Neuronal stem cell (in vitro differentiated cells): Measurements from ENCODE around the gene ISL2.

Source experiments
- DNase-seq: peaks from one replicate; pipeline ENCODE4 v3.0.0-alpha.2; 2013; ENCODE audit warnings: low spot score
- H2AFZ ChIP-seq: one replicate; pipeline ENCODE4 v1.6.1; 2013; ENCODE audit warnings: mild to moderate bottlenecking, low read length, inconsistent platforms
- H2AK5ac ChIP-seq: 2 replicates; pipeline ENCODE4 v1.6.1; 2013; ENCODE audit warnings: low read depth, mild to moderate bottlenecking, inconsistent platforms, low read length, moderate library complexity, mixed read lengths
- H2BK120ac ChIP-seq: 2 replicates; pipeline ENCODE4 v1.6.1; 2013; ENCODE audit warnings: low read depth, mild to moderate bottlenecking, inconsistent platforms, low read length, moderate library complexity, mixed read lengths
- H2BK12ac ChIP-seq: one replicate; pipeline ENCODE4 v1.6.1; 2013; ENCODE audit warnings: low read length, inconsistent platforms
- H2BK15ac ChIP-seq: 2 replicates; pipeline ENCODE4 v1.6.1; 2013; ENCODE audit warnings: mild to moderate bottlenecking, low read length, inconsistent platforms, mixed read lengths
- H2BK5ac ChIP-seq: one replicate; pipeline ENCODE4 v1.6.1; 2013; ENCODE audit warnings: inconsistent platforms, mild to moderate bottlenecking, low read length, moderate library complexity
- H3K14ac ChIP-seq: one replicate; pipeline ENCODE4 v1.6.1; 2013; ENCODE audit warnings: low read length, inconsistent platforms
- H3K18ac ChIP-seq: 2 replicates; pipeline ENCODE4 v1.6.1; 2013; ENCODE audit warnings: low read length, inconsistent platforms
- H3K23ac ChIP-seq: 2 replicates; pipeline ENCODE4 v1.6.1; 2013; ENCODE audit warnings: low read depth, mild to moderate bottlenecking, mixed read lengths, low read length, inconsistent platforms; ENCODE audit not compliant: poor library complexity
- H3K27ac ChIP-seq: replicated peaks from 3 replicates; pipeline ENCODE4 v1.5.1; 2013; ENCODE audit warnings: low read length, inconsistent platforms
- H3K27me3 ChIP-seq, 3 experiments: 2 replicates each; pipeline ENCODE4 v1.6.1; 2013; ENCODE audit warnings: low read length in 3 of 3, mild to moderate bottlenecking in 2 of 3, inconsistent platforms in 1 of 3, low read depth in 1 of 3, mixed read lengths in 1 of 3, moderate library complexity in 1 of 3; ENCODE audit not compliant: control insufficient read depth in 3 of 3, insufficient read depth in 3 of 3
- H3K36me3 ChIP-seq, 2 donors: replicated peaks in 1 of 2; 2 replicates each; pipeline ENCODE4 v1.6.1; 2013; ENCODE audit warnings: low read length in 2 of 2; ENCODE audit not compliant: control insufficient read depth in 2 of 2, insufficient read depth in 2 of 2
- H3K4ac ChIP-seq: 2 replicates; pipeline ENCODE4 v1.6.1; 2013; ENCODE audit warnings: inconsistent platforms, mild to moderate bottlenecking, low read length, moderate library complexity
- H3K4me1 ChIP-seq, 2 donors: 1 replicate in 1 of 2; 2 replicates in 1 of 2; pipeline ENCODE4 v1.6.1; 2013; ENCODE audit warnings: low read length in 2 of 2, low read depth in 1 of 2; ENCODE audit not compliant: control insufficient read depth in 2 of 2, insufficient read depth in 1 of 2
- H3K4me2 ChIP-seq: one replicate; pipeline ENCODE4 v1.6.1; 2013; ENCODE audit warnings: mild to moderate bottlenecking, low read length, inconsistent platforms; ENCODE audit not compliant: insufficient read depth, poor library complexity, severe bottlenecking
- H3K4me3 ChIP-seq, 2 donors: 2 replicates each; pipeline ENCODE4 v1.5.1; 2013; ENCODE audit warnings: low read length in 2 of 2, mild to moderate bottlenecking in 2 of 2, inconsistent platforms in 1 of 2, moderate library complexity in 1 of 2
- H3K79me1 ChIP-seq: one replicate; pipeline ENCODE4 v1.6.1; 2013; ENCODE audit warnings: low read depth, mild to moderate bottlenecking, inconsistent platforms, low read length, moderate library complexity
- H3K9ac ChIP-seq: one replicate; pipeline ENCODE4 v1.6.1; 2013; ENCODE audit warnings: mild to moderate bottlenecking, low read depth, low read length, inconsistent platforms; ENCODE audit not compliant: poor library complexity
- H3K9me3 ChIP-seq, 2 donors: replicated peaks in 1 of 2; 2 replicates each; pipeline versions ENCODE3 to v1.6.1; 2013; ENCODE audit warnings: low read length in 2 of 2, mild to moderate bottlenecking in 2 of 2, inconsistent platforms in 1 of 2, low read depth in 1 of 2, mixed read lengths in 1 of 2, moderate library complexity in 1 of 2; ENCODE audit not compliant: control insufficient read depth in 2 of 2, insufficient read depth in 1 of 2
- H4K8ac ChIP-seq: one replicate; pipeline ENCODE4 v1.6.1; 2013; ENCODE audit warnings: low read depth, mild to moderate bottlenecking, inconsistent platforms, low read length, moderate library complexity
- H4K91ac ChIP-seq: one replicate; pipeline ENCODE4 v1.6.1; 2013; ENCODE audit warnings: low read length, low read depth, mild to moderate bottlenecking, inconsistent platforms; ENCODE audit not compliant: poor library complexity
- WGBS, 2 donors: extraction: QIAGEN DNeasy Blood & Tissue Kit; methylation state at CpG; one replicate each; pipeline ENCODE4 v1.1.7; 2013; ENCODE audit warnings: missing lambda C conversion rate in 2 of 2, mixed read lengths in 1 of 2; ENCODE audit not compliant: insufficient read length in 2 of 2, insufficient replicate concordance in 1 of 2; ENCODE audit errors: extremely low coverage in 2 of 2; 5-methylcytosine and 5-hydroxymethylcytosine counted together

The ISL2 gene

DNA sequence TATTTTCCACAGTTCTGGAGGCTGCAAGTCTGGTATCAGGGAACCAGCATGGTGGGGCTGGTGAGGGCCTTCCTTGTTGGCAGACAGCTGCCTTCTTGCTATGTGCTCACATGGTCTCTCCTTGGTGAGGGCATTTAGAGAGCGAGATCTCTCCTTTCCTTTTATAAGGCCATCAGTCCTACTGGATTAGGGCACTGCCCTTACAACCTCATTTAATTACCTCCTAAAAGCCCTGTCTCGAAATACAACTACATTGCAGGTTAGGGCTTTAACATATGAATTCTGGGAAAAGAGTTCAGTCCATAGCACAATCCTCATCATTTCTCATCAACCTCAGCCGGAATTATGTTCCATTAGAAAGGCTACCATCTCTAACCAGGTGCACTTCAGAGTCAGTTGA, 21.9 kb downstream of the ISL2 start:
- H3K27ac ChIP-seq = no peak overlapping the region
- no peak overlapping the region for H3K4me3 ChIP-seq
- H2BK120ac ChIP-seq = no peak overlapping the region
- no peak overlapping the region for H3K14ac ChIP-seq
- H3K18ac ChIP-seq = no peak overlapping the region
- no CpG with 5 or more reads among the region's 3 CpGs for WGBS, 2 donors
- no peaks in the 10 kb centered on the region for H3K4me1 ChIP-seq
- no peak overlapping the region for H2AFZ ChIP-seq
- DNase-seq = no peak
- H2BK15ac ChIP-seq = no peak overlapping the region
- no peak overlapping the region for H4K8ac ChIP-seq
- H2BK5ac ChIP-seq = no peak overlapping the region
- no peaks in the 10 kb centered on the region for H3K79me1 ChIP-seq
- no peak overlapping the region for H3K23ac ChIP-seq
- no peak overlapping the region for H4K91ac ChIP-seq
- no peak overlapping the region for H3K4me2 ChIP-seq
- H3K4ac ChIP-seq = no peak overlapping the region
- no peaks in the 10 kb centered on the region for H3K27me3 ChIP-seq
- no peak overlapping the region for H2BK12ac ChIP-seq
- H3K9ac ChIP-seq = no peak overlapping the region
- no peaks in the 10 kb centered on the region for H3K9me3 ChIP-seq
- no peak overlapping the region for H2AK5ac ChIP-seq
- no peaks in the 10 kb centered on the region for H3K36me3 ChIP-seq

DNA sequence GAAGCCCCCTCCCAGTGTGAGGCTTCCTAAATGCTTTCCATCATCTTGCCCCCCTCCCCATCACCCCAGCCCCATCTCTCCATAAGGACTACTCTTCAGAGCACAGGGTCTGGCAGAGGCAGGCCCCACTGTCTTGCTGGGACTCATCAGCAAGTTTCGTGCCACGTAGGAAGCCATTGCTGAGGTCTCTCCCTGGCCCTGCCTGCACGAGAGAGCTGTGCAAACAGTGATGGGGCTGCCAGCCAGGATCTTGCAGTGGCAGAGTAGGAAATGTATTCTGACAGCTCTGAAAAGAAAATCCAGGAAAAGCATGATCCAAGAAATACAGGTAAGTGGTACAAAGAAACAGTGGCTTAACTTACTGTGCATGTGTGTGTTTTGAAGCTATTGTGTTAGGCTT, 22.6 kb downstream of the ISL2 start:
- Histone ChIP-seq H2BK12ac (no peak overlapping the region), H4K8ac (no peak overlapping the region), H2BK5ac (no peak overlapping the region), H3K4me3 (no peak overlapping the region), H3K14ac (no peak overlapping the region), H3K23ac (no peak overlapping the region), H2BK15ac (no peak overlapping the region), H2AFZ (no peak overlapping the region), H3K27ac (no peak overlapping the region), H3K4me2 (no peak overlapping the region), H3K79me1 (no peaks in the 10 kb centered on the region), H2BK120ac (no peak overlapping the region), H3K9ac (no peak overlapping the region), H3K27me3 (no peaks in the 10 kb centered on the region), H2AK5ac (no peak overlapping the region), H3K9me3 (no peaks in the 10 kb centered on the region), H4K91ac (no peak overlapping the region), H3K18ac (no peak overlapping the region), H3K4me1 (no peaks in the 10 kb centered on the region), H3K4ac (no peak overlapping the region), H3K36me3 (no peaks in the 10 kb centered on the region)
- DNase-seq = no peak
- no CpG with 5 or more reads among the region's 3 CpGs for WGBS, 2 donors

- DNase-seq = no peak
- no peaks in the 10 kb centered on the region for H3K27me3 ChIP-seq
- H2AFZ ChIP-seq = no peak overlapping the region
- no peak overlapping the region for H2BK12ac ChIP-seq
- H3K4ac ChIP-seq = no peak overlapping the region
- H3K4me3 ChIP-seq = no peak overlapping the region
- no peak overlapping the region for H3K18ac ChIP-seq
- no peak overlapping the region for H3K9ac ChIP-seq
- H3K79me1 ChIP-seq = no peaks in the 10 kb centered on the region
- no peak overlapping the region for H3K23ac ChIP-seq
- no peak overlapping the region for H3K27ac ChIP-seq
- H4K8ac ChIP-seq = no peak overlapping the region
- WGBS, 2 donors = no CpG with 5 or more reads among the region's 3 CpGs
- H2AK5ac ChIP-seq = no peak overlapping the region
- H3K36me3 ChIP-seq = no peaks in the 10 kb centered on the region
- no peak overlapping the region for H4K91ac ChIP-seq
- no peak overlapping the region for H2BK15ac ChIP-seq
- no peaks in the 10 kb centered on the region for H3K4me1 ChIP-seq
- H3K14ac ChIP-seq = no peak overlapping the region
- no peak overlapping the region for H2BK5ac ChIP-seq
- no peak overlapping the region for H2BK120ac ChIP-seq
- peaks cover 0 to 1% of the 10 kb centered on the region in 2 donors for H3K9me3 ChIP-seq
- no peak overlapping the region for H3K4me2 ChIP-seq
Measured at GRCh38 chr15:76360416-76360815, 23.8 kb downstream of the ISL2 start.

DNA sequence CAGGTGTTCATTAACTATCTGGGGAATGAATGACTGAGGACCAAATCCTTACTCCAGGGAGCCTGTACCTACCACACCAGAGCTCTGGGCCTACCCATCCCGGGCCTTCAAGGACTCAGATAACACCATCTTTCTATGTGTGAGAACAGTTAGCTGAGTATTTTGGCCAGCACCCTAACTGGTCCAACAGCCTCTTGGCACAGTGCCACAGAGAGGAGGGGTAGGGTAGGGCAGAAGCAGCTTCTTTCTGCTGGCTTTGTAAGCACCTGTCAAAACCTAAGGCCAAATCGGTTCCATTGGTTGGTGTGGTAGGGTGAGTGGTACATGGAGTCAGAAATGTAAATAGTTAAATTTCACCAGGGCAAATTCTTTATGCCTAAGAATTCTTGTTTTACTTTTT, 26.7 kb downstream of the ISL2 start:
- Histone ChIP-seq H4K91ac (no peak overlapping the region), H4K8ac (no peak overlapping the region), H3K79me1 (no peaks in the 10 kb centered on the region), H3K4me3 (no peak overlapping the region), H2BK15ac (no peak overlapping the region), H2BK5ac (no peak overlapping the region), H2AK5ac (no peak overlapping the region), H2BK12ac (no peak overlapping the region), H3K27me3 (no peaks in the 10 kb centered on the region), H3K4me1 (peaks cover 0 to 2% of the 10 kb centered on the region in 2 donors), H3K4ac (no peak overlapping the region), H2BK120ac (no peak overlapping the region), H3K14ac (no peak overlapping the region), H3K18ac (no peak overlapping the region), H3K9ac (no peak overlapping the region), H2AFZ (no peak overlapping the region), H3K36me3 (no peaks in the 10 kb centered on the region), H3K9me3 (peaks cover 0 to 1% of the 10 kb centered on the region in 2 donors), H3K4me2 (no peak overlapping the region), H3K27ac (no peak overlapping the region), H3K23ac (no peak overlapping the region)
- no CpG with 5 or more reads among the region's 2 CpGs for WGBS, 2 donors
- no peak for DNase-seq
